Stimulated activated CD4-positive, alpha-beta T cell treated with anti-CD3 and anti-CD28 coated beads, Interleukin-4, amount 100 ng/mL, for 48 hours (primary cell): ENCODE data around the gene IL36RN.

Experiments
- DNase-seq, 2 donors: peaks; one replicate each; pipeline ENCODE4 v3.0.0-alpha.2; 2020; ENCODE audit warnings: low read depth in 2 of 2

The IL36RN gene

GRCh38 chr2:113058998-113059960, at the start of gene IL36RN:
Gene IL36RN, plus strand, starts transcription at chr2:113059198. Its CDS starts 241 bp downstream, at chr2:113059439.
- DNase-seq = no peak

DNA sequence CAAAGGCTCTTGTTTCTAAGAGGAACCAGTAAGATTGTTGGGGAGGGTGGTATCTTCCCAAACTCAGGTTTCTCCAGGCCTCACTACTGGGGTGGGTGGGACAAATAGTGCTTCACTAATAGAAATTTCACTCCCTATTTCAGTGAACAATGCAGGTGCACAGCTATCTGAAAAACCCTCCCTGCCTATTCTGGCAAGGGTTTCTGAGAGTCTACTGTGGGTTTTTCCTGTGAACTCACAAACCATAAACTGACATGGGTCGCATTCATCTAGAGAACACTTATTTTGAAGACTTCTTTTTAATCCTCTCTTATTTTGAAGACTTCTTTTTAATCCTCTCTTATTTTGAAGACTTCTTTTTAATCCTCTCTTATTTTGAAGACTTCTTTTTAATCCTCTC, 49.4 kb upstream of the IL36RN start:
- no peak for DNase-seq

GRCh38 chr2:113010088-113010487, 48.9 kb upstream of the IL36RN start:
- no peak for DNase-seq

DNA sequence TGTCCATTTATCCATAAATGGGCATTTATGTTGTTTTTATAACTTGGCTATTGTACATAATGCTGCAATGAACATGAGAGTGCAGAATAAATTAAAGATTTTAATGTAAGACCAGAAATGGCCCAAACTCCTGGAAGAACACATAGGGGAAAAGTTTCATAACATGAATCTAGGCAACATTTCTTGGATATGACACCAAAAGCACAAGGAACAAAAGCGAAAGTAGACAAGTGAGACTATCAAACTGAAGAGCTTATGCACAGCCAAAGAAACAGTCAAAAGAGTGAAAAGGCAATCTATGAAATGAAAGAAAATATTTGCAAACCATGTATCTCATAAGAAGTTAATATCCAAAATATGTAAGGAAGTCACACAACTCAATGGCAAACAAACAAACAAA, 47.9 kb upstream of the IL36RN start:
- no peak for DNase-seq

- no peak for DNase-seq
Measured at GRCh38 chr2:113012436-113013335, 46.3 kb upstream of the IL36RN start.

- DNase-seq = no peak
Measured at GRCh38 chr2:113013336-113013661, 45.7 kb upstream of the IL36RN start.

GRCh38 chr2:113014067-113014466, 44.9 kb upstream of the IL36RN start:
- no peak for DNase-seq

GRCh38 chr2:113015042-113015441, 44.0 kb upstream of the IL36RN start:
- no peak for DNase-seq

DNA sequence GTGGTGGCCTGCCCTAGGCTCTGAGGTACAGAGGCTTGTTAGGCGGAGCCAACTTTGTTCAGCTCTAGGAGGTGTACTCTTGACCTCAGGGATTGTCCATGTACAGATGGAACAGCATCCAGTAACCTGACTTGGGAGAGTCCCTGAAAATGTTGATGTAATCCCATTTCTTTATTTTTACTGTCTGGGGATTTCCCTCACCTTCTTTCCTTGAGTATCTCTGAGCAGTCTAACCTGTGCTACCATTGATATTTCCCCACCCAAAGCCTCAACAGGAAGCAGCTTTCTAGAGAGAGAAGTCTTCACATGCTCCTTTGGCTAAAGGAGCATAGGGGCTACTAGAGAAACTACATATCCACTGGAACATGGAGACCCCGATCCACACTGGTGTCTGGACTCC, 43.3 kb upstream of the IL36RN start:
- DNase-seq = no peak

DNA sequence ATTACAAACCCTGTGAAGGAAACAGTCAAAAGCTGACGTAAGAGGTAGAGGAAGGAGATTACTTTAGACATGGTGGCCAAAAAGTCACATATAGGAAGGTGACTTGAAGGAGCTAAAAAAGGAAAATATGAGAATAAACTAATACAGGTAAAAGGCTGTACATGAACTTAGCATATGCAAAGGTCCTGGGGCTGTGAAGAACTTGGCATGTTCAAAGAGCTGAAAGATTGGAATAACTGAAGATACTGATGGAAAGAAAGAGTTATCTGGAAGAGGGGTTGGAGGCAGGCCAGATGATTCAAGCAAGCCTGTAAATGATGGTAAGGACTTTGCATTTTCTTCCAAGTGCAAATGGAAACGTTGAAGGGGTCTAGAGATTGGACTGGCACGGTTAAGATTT, 40.5 kb upstream of the IL36RN start:
- DNase-seq = no peak

GRCh38 chr2:113021312-113021711, 37.7 kb upstream of the IL36RN start:
- DNase-seq = no peak

DNA sequence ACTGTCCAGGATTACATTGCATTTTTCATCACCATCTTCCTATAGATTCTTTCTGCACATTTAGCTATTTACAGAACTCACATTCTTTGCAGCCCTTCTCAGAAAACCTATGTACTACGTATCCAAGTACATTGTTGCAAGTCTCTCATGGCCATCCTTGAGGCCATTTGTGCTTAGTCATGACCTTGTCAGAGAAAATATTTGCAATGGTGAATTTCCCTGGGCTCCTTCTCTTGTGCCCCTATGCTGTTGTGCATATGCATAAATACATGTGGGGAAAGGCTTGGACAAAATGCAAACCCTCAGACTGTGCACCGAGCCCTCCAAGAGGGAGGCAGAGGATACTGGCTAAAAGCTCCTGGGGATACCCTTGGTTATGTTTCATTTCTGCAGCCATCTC, 34.2 kb upstream of the IL36RN start:
- no peak for DNase-seq

DNA sequence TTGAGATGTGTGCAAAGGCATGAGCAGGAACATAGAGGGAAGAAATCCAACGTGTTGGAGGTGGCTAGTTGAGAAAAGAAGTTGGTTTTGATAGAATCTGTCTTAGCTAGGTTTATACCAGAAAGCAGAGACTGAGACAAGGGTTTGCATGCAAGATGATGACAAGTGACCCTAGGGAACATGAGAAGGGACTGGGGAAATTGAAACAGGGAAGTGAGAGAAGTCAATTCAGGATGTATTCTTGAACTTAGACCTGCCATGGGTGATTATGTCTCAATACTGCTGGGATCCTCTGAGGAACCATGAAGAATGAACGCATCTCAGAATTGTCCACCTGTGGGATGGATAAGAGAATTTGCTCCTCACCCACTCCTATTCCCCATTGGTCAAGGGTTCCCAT, 33.3 kb upstream of the IL36RN start:
- DNase-seq = no peak

DNA sequence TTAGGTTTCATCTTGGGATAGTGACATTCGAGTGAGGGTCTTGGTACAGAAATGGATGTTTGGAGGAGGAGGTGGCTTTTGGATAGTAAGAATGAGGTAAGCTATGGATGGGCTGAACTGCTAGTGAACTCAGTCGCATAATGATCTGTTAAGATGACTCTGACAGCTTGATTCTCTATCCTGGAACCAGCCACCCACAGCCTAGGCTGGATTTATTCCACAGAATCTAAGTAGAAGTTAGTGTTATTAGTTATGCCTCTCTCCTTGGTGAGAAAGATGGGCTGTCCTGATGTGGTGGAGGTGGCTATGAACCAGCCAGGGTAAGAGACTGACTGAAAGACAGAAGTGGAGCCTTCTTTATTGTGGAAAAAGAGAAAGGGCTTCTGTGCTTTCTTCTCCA, 31.3 kb upstream of the IL36RN start:
- DNase-seq = no peak

GRCh38 chr2:113028112-113028511, 30.9 kb upstream of the IL36RN start:
- DNase-seq = no peak

GRCh38 chr2:113032737-113033136, 26.3 kb upstream of the IL36RN start:
- DNase-seq = no peak

DNA sequence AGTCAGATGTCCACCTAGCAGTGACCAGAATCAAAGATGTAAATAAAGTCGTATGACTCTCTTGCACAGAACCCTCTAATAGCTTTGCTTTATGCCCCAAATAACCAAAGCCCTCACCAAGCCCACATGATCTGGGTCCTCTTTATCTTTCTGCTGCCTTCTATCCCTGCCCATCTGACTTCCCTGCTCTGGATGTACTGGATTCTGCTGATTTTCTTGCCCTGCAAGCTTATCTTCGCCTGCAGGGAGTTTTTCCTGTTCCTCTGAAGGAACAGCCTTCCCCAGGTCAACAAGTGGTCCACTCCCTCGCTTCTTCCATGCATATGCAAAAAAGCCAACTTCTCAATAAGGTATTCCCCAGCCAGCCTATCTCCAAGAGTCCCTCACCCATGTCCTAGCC, 25.0 kb upstream of the IL36RN start:
- DNase-seq = no peak

DNA sequence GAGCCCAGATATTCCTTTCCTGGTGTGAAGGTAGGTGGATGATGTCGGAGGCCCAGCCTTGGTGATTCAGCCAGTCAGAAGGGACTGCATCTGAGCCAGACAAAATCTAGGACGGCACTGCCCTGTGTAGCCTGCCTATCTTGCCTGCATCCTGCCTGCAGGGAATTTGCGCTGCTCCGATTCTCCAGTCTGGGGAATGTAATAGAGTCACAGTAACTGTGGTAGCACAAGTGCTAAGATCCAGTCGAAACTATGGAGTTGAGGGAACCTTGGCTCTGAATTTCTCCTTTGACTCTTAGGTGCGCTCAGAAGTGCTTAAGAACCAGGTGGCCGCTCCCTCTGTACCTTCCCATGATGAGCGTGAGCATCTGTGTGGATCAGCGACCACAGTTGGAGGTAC, 22.2 kb upstream of the IL36RN start:
- no peak for DNase-seq

DNA sequence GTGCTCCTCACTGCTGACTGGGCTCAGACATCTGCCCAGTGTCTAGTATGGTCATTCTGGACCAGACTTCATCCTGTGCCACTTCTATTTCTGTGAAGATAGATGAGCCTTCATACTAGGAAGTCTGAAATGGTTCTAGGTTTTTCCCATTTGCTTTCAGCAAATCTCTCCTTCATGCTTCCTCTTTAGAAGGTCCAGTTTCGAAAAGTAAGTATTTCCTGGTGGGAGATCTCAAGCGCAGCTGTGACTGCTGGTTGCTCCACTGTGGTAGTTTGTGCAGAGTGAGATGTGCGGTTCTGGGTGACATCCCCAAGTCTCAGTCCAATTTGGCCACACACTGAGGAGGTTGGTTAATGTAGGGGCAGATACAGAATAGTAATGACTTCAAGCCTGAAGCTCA, 20.7 kb upstream of the IL36RN start:
- DNase-seq = no peak

DNA sequence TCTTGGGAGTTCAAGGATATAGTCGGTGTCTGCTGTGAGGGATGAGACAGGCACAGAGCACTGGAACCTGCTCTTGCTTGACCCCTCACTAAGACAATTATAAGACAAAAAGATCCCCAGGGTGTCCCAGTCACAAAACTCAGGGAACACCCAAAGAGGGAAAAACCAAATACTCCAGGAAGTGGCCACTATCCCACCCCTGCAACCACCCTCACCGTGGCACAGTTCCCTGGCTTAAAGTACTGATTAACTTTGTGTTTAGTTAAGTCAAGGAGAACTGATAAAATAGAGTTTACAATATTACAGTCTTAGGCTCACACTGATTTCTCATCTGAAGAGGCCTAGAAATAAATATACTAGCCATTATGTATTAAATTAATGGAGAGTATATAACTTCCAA, 19.8 kb upstream of the IL36RN start:
- no peak for DNase-seq

DNA sequence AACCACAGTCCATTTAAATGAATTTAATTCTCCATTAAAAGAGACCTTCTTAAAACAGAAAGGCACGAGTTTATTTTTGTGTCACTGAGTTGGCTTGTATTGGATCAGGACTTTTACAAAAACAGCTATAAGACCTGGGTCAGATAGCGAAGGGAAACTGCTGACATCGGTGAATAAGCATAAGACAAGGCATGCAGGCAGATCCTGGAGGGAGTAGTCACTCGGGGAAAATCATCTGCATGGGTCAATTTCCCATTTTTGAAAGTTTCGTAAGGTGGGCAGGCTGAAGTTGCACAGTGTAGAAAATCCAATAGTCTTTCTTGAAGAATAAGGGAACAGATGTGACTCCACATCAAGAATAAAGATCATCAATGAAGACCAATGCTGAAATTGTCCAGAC, 19.3 kb upstream of the IL36RN start:
- no peak for DNase-seq

GRCh38 chr2:113041871-113042270, 17.1 kb upstream of the IL36RN start:
- no peak for DNase-seq

GRCh38 chr2:113046465-113046864, 12.5 kb upstream of the IL36RN start:
- DNase-seq = no peak
